B cell (primary cell): Measurements from ENCODE around the gene ZSWIM4.

ENCODE experiments used
- CTCF ChIP-seq: fragments of 200-600 bp; IDR thresholded peaks from one replicate; pipeline ENCODE4 v1.8.0; 2022; ENCODE audit warnings: antibody characterized with exemption, mild to moderate bottlenecking
- EZH2 ChIP-seq: IDR thresholded peaks from 2 replicates; pipeline ENCODE4 v1.6.1; 2012; ENCODE audit warnings: borderline replicate concordance, low read depth, mild to moderate bottlenecking, moderate library complexity, low read length; ENCODE audit not compliant: insufficient read depth, poor library complexity, severe bottlenecking

GRCh38 chr19:13758795-13759194 is 36.4 kb upstream of the ZSWIM4 start:
- no peak for TF ChIP-seq CTCF
- TF ChIP-seq EZH2: no peak
